B cell (primary cell): ENCODE measurements around the gene RNASE4.

Source experiments
- EZH2 ChIP-seq: IDR thresholded peaks from 2 replicates; pipeline ENCODE4 v1.6.1; 2012; ENCODE audit warnings: borderline replicate concordance, low read depth, mild to moderate bottlenecking, moderate library complexity, low read length; ENCODE audit not compliant: insufficient read depth, poor library complexity, severe bottlenecking
- TF ChIP-seq, protein P1 (sequence below): fragments of 200-600 bp; IDR thresholded peaks from one replicate; pipeline ENCODE4 v1.8.0; 2022; ENCODE audit warnings: antibody characterized with exemption, mild to moderate bottlenecking

DNA sequence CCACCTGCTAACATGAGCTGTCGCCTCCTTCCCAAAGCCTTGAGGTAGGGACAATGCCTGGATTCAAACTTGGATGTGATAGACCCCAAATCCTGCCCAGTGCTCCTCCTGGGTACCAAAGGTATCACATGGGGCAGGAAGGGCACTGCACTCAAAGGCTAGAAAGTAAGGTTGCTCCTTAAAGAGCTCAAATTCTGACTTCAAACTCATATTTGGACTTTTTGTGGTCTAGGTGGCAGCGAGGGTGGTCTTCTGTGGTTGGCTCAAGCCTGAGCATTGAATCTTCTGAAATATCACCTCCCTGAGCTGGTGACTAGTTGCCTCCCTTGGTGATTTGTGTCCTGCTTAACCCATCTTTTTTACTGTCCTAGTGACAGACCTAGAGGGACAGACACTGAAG, 8.3 kb upstream of the RNASE4 start:
- TF ChIP-seq, protein P1, sequence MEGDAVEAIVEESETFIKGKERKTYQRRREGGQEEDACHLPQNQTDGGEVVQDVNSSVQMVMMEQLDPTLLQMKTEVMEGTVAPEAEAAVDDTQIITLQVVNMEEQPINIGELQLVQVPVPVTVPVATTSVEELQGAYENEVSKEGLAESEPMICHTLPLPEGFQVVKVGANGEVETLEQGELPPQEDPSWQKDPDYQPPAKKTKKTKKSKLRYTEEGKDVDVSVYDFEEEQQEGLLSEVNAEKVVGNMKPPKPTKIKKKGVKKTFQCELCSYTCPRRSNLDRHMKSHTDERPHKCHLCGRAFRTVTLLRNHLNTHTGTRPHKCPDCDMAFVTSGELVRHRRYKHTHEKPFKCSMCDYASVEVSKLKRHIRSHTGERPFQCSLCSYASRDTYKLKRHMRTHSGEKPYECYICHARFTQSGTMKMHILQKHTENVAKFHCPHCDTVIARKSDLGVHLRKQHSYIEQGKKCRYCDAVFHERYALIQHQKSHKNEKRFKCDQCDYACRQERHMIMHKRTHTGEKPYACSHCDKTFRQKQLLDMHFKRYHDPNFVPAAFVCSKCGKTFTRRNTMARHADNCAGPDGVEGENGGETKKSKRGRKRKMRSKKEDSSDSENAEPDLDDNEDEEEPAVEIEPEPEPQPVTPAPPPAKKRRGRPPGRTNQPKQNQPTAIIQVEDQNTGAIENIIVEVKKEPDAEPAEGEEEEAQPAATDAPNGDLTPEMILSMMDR: no peak
- TF ChIP-seq EZH2: no peak
